K562 (cell line): ENCODE data around the gene RNF121. TPM values are rescaled to one million over a fixed set of nuclear protein-coding genes. Genes with fewer than 3 reads are reported as not detected.
A peak's percentile ranks its signal among the peaks of the same experiment; 100 is the strongest.

Experiments used
- ATAC-seq: fragments of 200-7000 bp; cut with Tn5 transposase; 3 replicates; pipeline ENCODE4 v1.9.1; 2020; ENCODE audit warnings: moderate library complexity
- BruUV-seq: library from RNA; stranded (reverse); fragments of 400-500 nt; replicated peaks from 2 replicates; lab custom pipeline; 2021; lab: Mats Ljungman, UMichigan
- CTCF ChIA-PET: fragments of 300-600 bp; formaldehyde crosslinking; extraction: SDS; loops from one replicate; lab custom pipeline; 2021; ENCODE audit warnings: low intra/inter-chr PET ratio; lab: Yijun Ruan, JAX
- POLR2A ChIA-PET: fragments of 300-600, 350-650 bp; sonication (Branson Sonifier 250); formaldehyde crosslinking; extraction: SDS; loops from one replicate; lab custom pipeline; 2021; ENCODE audit warnings: antibody characterized with exemption, inconsistent platforms; lab: Yijun Ruan, JAX
- DNase-seq, 4 experiments: peaks; one replicate each; pipeline versions ENCODE4 v3.0.0 to v3.0.0-alpha.2; 2011 to 2018; ENCODE audit warnings: low spot score in 3 of 4, mixed read lengths in 3 of 4; ENCODE audit errors: extremely low read depth in 1 of 4
- FAIRE-seq: peaks from 2 replicates; lab custom pipeline; 2011; peaks lifted over from hg19 to GRCh38; lab: Jason Lieb, UNC
- H2AFZ ChIP-seq: 2 replicates; pipeline ENCODE4 v1.6.0; 2011; ENCODE audit warnings: low read depth, low read length, control low read depth, inconsistent platforms
- H3K27ac ChIP-seq: fragments of 200-600 bp; 3 replicates; pipeline ENCODE4 v1.8.0; 2011; ENCODE audit warnings: low read depth, mild to moderate bottlenecking, control low read depth, inconsistent platforms, low read length, moderate library complexity, mixed read lengths; ENCODE audit errors: extremely low read depth
- H3K27me3 ChIP-seq, 2 experiments: fragments of 300-600 bp in 1 of 2; 2 replicates in 1 of 2; 3 replicates in 1 of 2; pipeline versions ENCODE4 v1.6.0 to v1.8.0; 2011; ENCODE audit warnings: inconsistent platforms in 2 of 2, low read length in 2 of 2, mild to moderate bottlenecking in 1 of 2, mixed read lengths in 1 of 2, moderate library complexity in 1 of 2; ENCODE audit not compliant: control insufficient read depth in 2 of 2, insufficient read depth in 2 of 2
- H3K36me3 ChIP-seq: fragments of 300-600 bp; 3 replicates; pipeline ENCODE4 v1.8.0; 2011; ENCODE audit warnings: mild to moderate bottlenecking, low read length, inconsistent platforms; ENCODE audit not compliant: control insufficient read depth, insufficient read depth
- H3K4me1 ChIP-seq, 2 experiments: fragments of 200-600 bp in 1 of 2; replicated peaks in 1 of 2; 2 replicates in 1 of 2; 3 replicates in 1 of 2; pipeline versions ENCODE4 v1.5.1 to v1.8.0; 2011; ENCODE audit warnings: inconsistent platforms in 2 of 2, low read length in 2 of 2, mild to moderate bottlenecking in 1 of 2, mixed read lengths in 1 of 2, moderate library complexity in 1 of 2; ENCODE audit not compliant: control insufficient read depth in 2 of 2, insufficient read depth in 2 of 2
- H3K4me2 ChIP-seq: 2 replicates; pipeline ENCODE4 v1.6.1; 2011; ENCODE audit warnings: low read length, control low read depth, inconsistent platforms, mixed read lengths; ENCODE audit not compliant: insufficient read depth
- H3K4me3 ChIP-seq: fragments of 200-600 bp; sonication (generic), shearing (Covaris generic); 2 replicates; pipeline ENCODE4 v1.5.1; 2016; ENCODE audit warnings: control low read depth, inconsistent platforms
- H3K79me2 ChIP-seq: fragments of 200-600 bp; 3 replicates; pipeline ENCODE4 v1.8.0; 2011; ENCODE audit warnings: low read length, inconsistent platforms; ENCODE audit not compliant: control insufficient read depth, insufficient read depth
- H3K9ac ChIP-seq, 2 experiments: 2 replicates each; pipeline versions ENCODE4 v1.6.0 to v1.6.1; 2011; ENCODE audit warnings: low read depth in 2 of 2, low read length in 2 of 2, control low read depth in 1 of 2, inconsistent platforms in 1 of 2, mild to moderate bottlenecking in 1 of 2, mixed read lengths in 1 of 2; ENCODE audit not compliant: insufficient read depth in 1 of 2
- H3K9me1 ChIP-seq: one replicate; pipeline ENCODE4 v1.6.0; 2011; ENCODE audit warnings: inconsistent platforms, mild to moderate bottlenecking, low read length, moderate library complexity; ENCODE audit not compliant: control insufficient read depth, insufficient read depth
- H3K9me3 ChIP-seq: replicated peaks from 2 replicates; pipeline ENCODE4 v1.5.1; 2011; ENCODE audit warnings: low read depth, low read length, inconsistent platforms; ENCODE audit not compliant: control insufficient read depth, insufficient read depth
- H4K20me1 ChIP-seq: replicated peaks from 2 replicates; pipeline ENCODE4 v1.6.1; 2011; ENCODE audit warnings: low read length, inconsistent platforms, mixed read lengths; ENCODE audit not compliant: control insufficient read depth, insufficient read depth
- HMG20B ChIP-seq: fragments of 250-450 bp; sonication (Bioruptor Pico); IDR thresholded peaks from 2 replicates; pipeline ENCODE4 v1.5.0; 2021; ENCODE audit warnings: mild to moderate bottlenecking
- NBN ChIP-seq: fragments of 450-650 bp; IDR thresholded peaks from 2 replicates; pipeline ENCODE4 v1.6.1; 2016; ENCODE audit warnings: low read depth, mild to moderate bottlenecking
- NR4A1 ChIP-seq, 2 experiments: fragments of 250-450 bp in 1 of 2; fragments of 450-650 bp in 1 of 2; sonication (Bioruptor Pico) in 1 of 2; IDR thresholded peaks; 2 replicates each; pipeline versions ENCODE4 v1.4.0 to v1.6.1; 2016 to 2020; ENCODE audit warnings: mild to moderate bottlenecking in 2 of 2, missing compliant biosample characterization in 1 of 2, missing genetic modification characterization in 1 of 2, moderate library complexity in 1 of 2
- POLR3A ChIP-seq: IDR thresholded peaks from 2 replicates; pipeline ENCODE4 v1.6.1; 2011; ENCODE audit warnings: borderline replicate concordance, mild to moderate bottlenecking, moderate library complexity; ENCODE audit not compliant: insufficient read length, insufficient read depth; ENCODE audit errors: extremely low read depth
- SRSF3 ChIP-seq: fragments of 200-400 bp; formaldehyde crosslinking; IDR thresholded peaks from 2 replicates; pipeline ENCODE4 v1.6.1; 2016; ENCODE audit warnings: mild to moderate bottlenecking, low read length, moderate library complexity; ENCODE audit not compliant: insufficient read depth
- STAT5A ChIP-seq: IDR thresholded peaks from 2 replicates; pipeline ENCODE4 v1.6.1; 2012; ENCODE audit warnings: low read length, inconsistent platforms, borderline replicate concordance
- TCF3 ChIP-seq: sonication (generic); formaldehyde crosslinking; IDR thresholded peaks from 2 replicates; pipeline ENCODE4 v1.4.0; 2020; ENCODE audit warnings: mild to moderate bottlenecking, missing genetic modification reagents
- TRIM24 ChIP-seq, 2 experiments: fragments of 450-650 bp; IDR thresholded peaks; 2 replicates each; pipeline ENCODE4 v1.6.1; 2016
- ZNF12 ChIP-seq: sonication (generic); formaldehyde crosslinking; IDR thresholded peaks from 2 replicates; pipeline ENCODE4 v1.4.0; 2020; ENCODE audit warnings: mild to moderate bottlenecking, missing genetic modification reagents
- ZNF121 ChIP-seq: sonication (generic); formaldehyde crosslinking; conservative IDR thresholded peaks from 2 replicates; pipeline ENCODE4 v1.8.0; 2022; ENCODE audit warnings: missing genetic modification reagents
- ZNF143 ChIP-seq: sonication (generic); formaldehyde crosslinking; IDR thresholded peaks from 2 replicates; pipeline ENCODE4 v1.9.0; 2022; ENCODE audit warnings: mild to moderate bottlenecking, missing genetic modification reagents
- ZNF24 ChIP-seq: fragments of 450-650 bp; IDR thresholded peaks from 2 replicates; pipeline ENCODE4 v1.6.1; 2016
- ZNF436 ChIP-seq: fragments of 250-450, 450-650 bp; sonication (Bioruptor Pico); formaldehyde crosslinking; IDR thresholded peaks from 2 replicates; pipeline ENCODE4 v1.7.0; 2020; ENCODE audit warnings: mild to moderate bottlenecking
- WGBS: fragments of 100-300 bp; shearing (Covaris generic); methylation state at CpG from one replicate; pipeline ENCODE4 v1.1.6; 2016; ENCODE audit warnings: low coverage, mixed read lengths; ENCODE audit not compliant: insufficient coverage; ENCODE audit errors: missing lambda C conversion rate; 5-methylcytosine and 5-hydroxymethylcytosine counted together
- in situ Hi-C: fragments of 300-500 bp; cut with MboI; formaldehyde crosslinking; loops from 4 replicates; pipeline ENCODE4 v1.15.0; 2018; ENCODE audit warnings: inconsistent platforms, mixed read lengths
- intact Hi-C: fragments of 100-400 bp; cut with micrococcal nuclease; formaldehyde crosslinking; loops from 2 replicates; pipeline ENCODE4 v1.14.2; 2022
- polyA plus RNA-seq, 8 experiments: library from polyadenylated mRNA; depleted of rRNA in 4 of 8; stranded (reverse) in 5 of 8; unstranded in 3 of 8; fragments of >200 nt; fragmentation: Nextera tagmentation in 2 of 8; fragmentation: Illumina TruSeq in 1 of 8; extraction: Ambion mirVana in 2 of 8; extraction: Trizol in 1 of 8; gene quantifications; 2 replicates each; pipeline versions ENCODE4 v1.2.1 to v1.2.3, GENCODE V29; 2011 to 2014; ENCODE audit warnings: inconsistent platforms in 1 of 8, missing spikeins in 1 of 8
- total RNA-seq, 7 experiments: library from RNA; depleted of rRNA in 6 of 7; stranded (reverse); fragments of >200 nt in 6 of 7; fragmentation: Illumina TruSeq in 2 of 7; extraction: Trizol in 2 of 7; gene quantifications; 2 replicates each; pipeline versions ENCODE4 v1.2.1 to v1.2.3, GENCODE V29; 2011 to 2021; ENCODE audit warnings: low replicate concordance in 1 of 7

Gene RNF121
- total and polyA plus RNA-seq, 9 of the 15 experiments (the other 6 are each of a cell fraction or from before 2014, with no cell fraction given) = 8.0 to 63.4 (median 20.5) TPM

GRCh38 chr11:71929491-71929890, 645 bp downstream of the RNF121 start:
- in situ Hi-C loops = no loop called here
- peaks cover 6 to 10% of the 10 kb centered on the region in 2 experiments; a peak in 2 of 5 replicates for H3K4me1 ChIP-seq
- H3K9me1 ChIP-seq = no peaks in the 10 kb centered on the region
- BruUV-seq = no TSS peak
- H3K9ac ChIP-seq = peak overlapping the region; percentile 97
- peak overlapping the region; percentile 99 for H3K27ac ChIP-seq
- H3K36me3 ChIP-seq = peaks cover 21% of the 10 kb centered on the region; the same call in 2 of the 3 replicates
- H2AFZ ChIP-seq = no peak overlapping the region
- H3K4me3 ChIP-seq = peak overlapping the region; percentile 53
- H3K79me2 ChIP-seq = peaks cover 75% of the 10 kb centered on the region
- no peaks in the 10 kb centered on the region for H3K27me3 ChIP-seq
- H4K20me1 ChIP-seq = peaks cover 16% of the 10 kb centered on the region; the same call in 1 of the 2 replicates
- ATAC-seq (no peak), DNase-seq (no peak), FAIRE-seq (no peak)
- no peaks in the 10 kb centered on the region for H3K9me3 ChIP-seq
- intact Hi-C loops = no loop called here
- ChIA-PET POLR2A (interaction anchor here (1.0 to 6.9 kb wide), 6 partner anchors 9 to 183 kb away, joined by 3 to 55 read pairs (median 6); partner anchors contain the start of gene ANAPC15), CTCF (no interaction called here)
- peak overlapping the region; percentile 82 for H3K4me2 ChIP-seq
- 0% methylated on average over 6 of the region's 6 CpGs for WGBS
- no peak for TF ChIP-seq ZNF436 (CRISPR knock-in tag)
- peak; percentile 66; the same call in 1 of the 2 replicates for TF ChIP-seq ZNF24
- TF ChIP-seq STAT5A = no peak
- no peak for TF ChIP-seq TCF3 (CRISPR knock-in tag)
- TF ChIP-seq, all 486 proteins: peak for 1

GRCh38 chr11:71930556-71931244, 1.9 kb downstream of the RNF121 start:
- BruUV-seq = TSS peak; percentile 28
- H3K4me1 ChIP-seq = peaks cover 6 to 8% of the 10 kb centered on the region in 2 experiments; a peak in 2 of 5 replicates
- intact Hi-C loops = no loop called here
- H3K9me1 ChIP-seq = no peaks in the 10 kb centered on the region
- WGBS = 68% methylated on average over 11 of the region's 11 CpGs
- H3K27ac ChIP-seq = no peak overlapping the region
- in situ Hi-C loops = no loop called here
- H3K4me2 ChIP-seq = peak overlapping the region; percentile 82
- no peak overlapping the region for H2AFZ ChIP-seq
- CTCF ChIA-PET = no interaction called here
- DNase-seq = no peak
- no peaks in the 10 kb centered on the region for H3K9me3 ChIP-seq
- peaks cover 16% of the 10 kb centered on the region; the same call in 1 of the 2 replicates for H4K20me1 ChIP-seq
- H3K4me3 ChIP-seq = 0 out of 2 replicates have a peak overlapping the region, but pooled peaks have one; percentile 53
- peaks cover 86% of the 10 kb centered on the region for H3K79me2 ChIP-seq
- no peak for ATAC-seq
- POLR2A ChIA-PET = interaction anchor here (0.7 to 6.9 kb wide), 2 partner anchors 13 to 190 kb away, joined by 3 to 55 read pairs; no protein-coding TSS in a partner anchor
- FAIRE-seq = no peak
- H3K36me3 ChIP-seq = peaks cover 22% of the 10 kb centered on the region
- no peaks in the 10 kb centered on the region for H3K27me3 ChIP-seq
- peak overlapping the region in 1 of 2 experiments; percentile 69; a peak in 1 of 4 replicates for H3K9ac ChIP-seq
- TF ChIP-seq POLR3A (no peak), TRIM24 (IDR thresholded peaks at IDR 0.05) (no peak), NR4A1 (CRISPR knock-in tag; IDR thresholded peaks at IDR 0.05) (no peak), NR4A1 (tag; IDR thresholded peaks at IDR 0.05) (no peak), ZNF12 (CRISPR knock-in tag) (no peak), SRSF3 (no peak), NBN (no peak), HMG20B (no peak), ZNF121 (CRISPR knock-in tag) (no peak), ZNF143 (CRISPR knock-in tag) (no peak)
